Loucy (cell line): ENCODE data around the gene SIKE1.
"Not testable (repeated sequence)": the region's sequence is repeated elsewhere in the genome, so short reads cannot be mapped to it uniquely, and the experiment has no call there.

ENCODE experiments used
- CTCF ChIP-seq: fragments of 200-600 bp; sonication (generic); conservative IDR thresholded peaks from 2 replicates; pipeline ENCODE4 v1.5.1; 2014; ENCODE audit warnings: mild to moderate bottlenecking, antibody characterized with exemption, low read length
- EZH2phosphoT487 ChIP-seq: fragments of 200-600 bp; IDR thresholded peaks from 2 replicates; pipeline ENCODE4 v1.6.1; 2018; ENCODE audit warnings: antibody characterized with exemption, mild to moderate bottlenecking, moderate library complexity, borderline replicate concordance

- not testable (repeated sequence) for TF ChIP-seq CTCF, EZH2phosphoT487
Measured at GRCh38 chr1:114804449-114804848, 24.0 kb upstream of the SIKE1 start.
